NCI-H524 treated with DMSO at 0.1 percent for 48 hours (cell line): Measurements from ENCODE around the gene BSG.
"Not testable (repeated sequence)": the region's sequence is repeated elsewhere in the genome, so short reads cannot be mapped to it uniquely, and the experiment has no call there.

ENCODE experiments used
- DNase-seq: peaks from one replicate; lab custom pipeline; 2025; lab: John Stamatoyannopoulos, UW

BSG gene

DNA sequence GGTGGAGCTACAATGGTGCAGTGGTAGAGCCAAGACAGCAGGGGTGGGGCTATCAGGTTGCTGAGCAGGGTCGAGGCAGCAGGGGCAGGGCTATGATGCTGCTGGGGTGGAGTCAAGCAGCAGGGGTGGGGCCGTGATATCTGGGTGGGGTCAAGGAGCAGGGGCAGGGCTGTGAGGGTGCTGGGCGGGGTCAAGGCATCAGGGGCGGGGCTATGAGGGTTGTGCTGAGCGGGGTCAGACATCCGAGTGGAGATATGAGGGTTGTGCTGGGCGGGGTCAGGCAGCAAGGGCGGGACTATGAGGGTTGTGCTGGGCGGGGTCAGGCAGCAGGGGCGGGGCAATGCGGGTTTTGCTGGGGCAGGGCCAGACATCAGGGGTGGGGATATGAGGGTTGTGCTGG lies 32.0 kb downstream of the BSG start:
- no peak for DNase-seq

DNA sequence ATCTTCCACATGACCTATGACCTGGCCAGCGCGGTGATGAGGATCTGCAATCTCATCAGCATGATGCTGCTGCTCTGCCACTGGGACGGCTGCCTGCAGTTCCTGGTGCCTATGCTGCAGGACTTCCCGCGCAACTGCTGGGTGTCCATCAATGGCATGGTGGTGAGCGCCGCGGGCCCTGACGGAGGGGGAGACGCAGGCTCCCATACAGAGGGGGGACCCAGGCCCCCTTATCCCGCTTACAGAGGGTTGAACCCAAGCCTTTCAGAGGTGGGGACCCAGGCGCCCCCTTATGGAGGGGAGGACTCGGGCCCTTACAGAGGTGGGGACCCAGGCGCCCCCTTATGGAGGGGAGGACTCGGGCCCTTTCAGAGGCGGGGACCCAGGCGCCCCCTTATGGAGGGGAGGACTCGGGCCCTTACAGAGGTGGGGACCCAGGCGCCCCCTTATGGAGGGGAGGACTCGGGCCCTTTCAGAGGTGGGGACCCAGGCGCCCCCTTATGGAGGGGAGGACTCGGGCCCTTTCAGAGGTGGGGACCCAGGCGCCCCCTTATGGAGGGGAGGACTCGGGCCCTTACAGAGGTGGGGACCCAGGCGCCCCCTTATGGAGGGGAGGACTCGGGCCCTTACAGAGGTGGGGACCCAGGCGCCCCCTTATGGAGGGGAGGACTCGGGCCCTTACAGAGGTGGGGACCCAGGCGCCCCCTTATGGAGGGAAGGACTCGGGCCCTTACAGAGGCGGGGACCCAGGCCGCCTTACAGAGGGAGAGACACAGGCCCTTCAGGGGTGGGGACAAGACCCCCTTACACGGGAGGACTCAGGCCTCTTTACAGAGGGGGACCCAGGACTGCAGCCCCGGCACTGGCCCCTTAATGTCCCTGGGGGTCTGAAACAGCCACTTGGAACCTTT lies 32.9 kb downstream of the BSG start:
- not testable (repeated sequence) for DNase-seq

DNA sequence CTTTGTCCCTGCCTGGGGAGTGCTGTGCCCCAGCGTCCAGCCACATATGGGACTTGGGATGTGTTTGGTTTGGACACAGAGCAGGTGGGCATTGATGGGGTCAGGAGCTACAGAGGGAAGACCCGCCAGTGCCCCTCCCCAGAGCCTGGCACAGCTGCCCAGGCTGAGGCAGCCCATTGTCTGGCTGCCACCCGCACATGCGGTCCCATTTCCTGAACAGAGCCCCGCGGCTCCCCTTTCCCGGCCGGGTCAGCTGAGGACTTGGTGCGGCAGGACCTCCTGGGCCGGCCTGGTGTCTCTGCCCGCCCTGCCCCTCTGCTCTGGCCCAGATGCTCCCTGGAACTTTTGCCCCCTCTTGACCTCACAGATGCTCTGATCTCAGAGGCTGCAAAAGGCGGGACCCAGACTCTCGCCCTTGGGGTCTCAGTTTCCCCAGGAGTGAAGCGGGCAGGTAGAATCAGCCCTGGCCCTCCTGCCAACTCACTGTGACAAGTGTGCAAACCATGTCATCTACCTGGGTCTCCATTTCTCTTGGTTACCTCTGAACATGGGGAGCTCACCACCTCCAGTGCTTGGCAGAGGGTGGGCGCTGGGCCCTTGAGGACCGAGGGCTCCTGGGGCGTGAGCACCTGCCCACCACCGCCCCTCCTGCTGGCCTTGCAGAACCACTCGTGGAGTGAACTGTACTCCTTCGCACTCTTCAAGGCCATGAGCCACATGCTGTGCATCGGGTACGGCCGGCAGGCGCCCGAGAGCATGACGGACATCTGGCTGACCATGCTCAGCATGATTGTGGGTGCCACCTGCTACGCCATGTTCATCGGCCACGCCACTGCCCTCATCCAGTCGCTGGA lies 35.1 kb downstream of the BSG start:
- no peak for DNase-seq

DNA sequence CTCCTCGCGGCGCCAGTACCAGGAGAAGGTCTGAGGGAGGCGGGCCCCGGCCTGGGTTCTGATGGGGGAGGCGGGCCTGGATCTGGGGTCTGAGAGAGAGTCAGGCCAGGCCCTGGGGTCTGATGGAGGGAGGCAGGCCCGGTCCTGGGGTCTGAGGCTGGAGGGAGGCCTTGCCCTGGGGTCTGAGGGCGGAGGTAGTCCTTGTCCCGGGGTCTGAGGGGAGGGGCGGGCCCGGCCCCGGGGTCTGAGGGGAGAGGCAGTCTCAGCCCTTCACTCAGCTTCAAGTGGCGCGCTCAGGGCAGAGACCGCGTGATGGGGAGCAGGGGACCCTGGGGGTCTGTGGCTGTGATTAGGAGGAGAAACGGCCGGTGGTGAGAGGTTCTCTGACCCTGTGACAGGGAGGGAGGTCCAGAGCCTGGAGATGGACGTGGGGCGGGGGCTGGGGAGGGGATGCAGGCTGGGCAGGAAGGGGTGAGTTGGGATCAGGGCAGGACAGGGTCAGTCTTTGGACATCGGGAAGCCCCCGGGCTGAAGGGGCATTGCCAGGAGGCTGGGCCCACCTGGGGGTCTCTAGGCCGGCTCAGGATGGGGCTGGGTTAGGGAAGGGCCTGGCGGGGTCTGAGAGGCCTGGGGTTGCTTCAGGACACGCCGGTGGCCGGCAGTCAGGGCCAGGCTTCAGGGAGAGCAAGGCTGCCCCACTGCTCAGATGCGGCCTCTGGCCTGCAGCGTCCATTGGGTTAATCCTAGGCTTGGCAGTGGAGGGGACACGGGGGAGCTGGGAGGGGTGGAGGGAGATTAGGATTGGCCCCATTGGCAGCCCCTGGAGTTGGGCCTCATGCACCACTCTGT lies 36.0 kb downstream of the BSG start:
- no peak for DNase-seq

DNA sequence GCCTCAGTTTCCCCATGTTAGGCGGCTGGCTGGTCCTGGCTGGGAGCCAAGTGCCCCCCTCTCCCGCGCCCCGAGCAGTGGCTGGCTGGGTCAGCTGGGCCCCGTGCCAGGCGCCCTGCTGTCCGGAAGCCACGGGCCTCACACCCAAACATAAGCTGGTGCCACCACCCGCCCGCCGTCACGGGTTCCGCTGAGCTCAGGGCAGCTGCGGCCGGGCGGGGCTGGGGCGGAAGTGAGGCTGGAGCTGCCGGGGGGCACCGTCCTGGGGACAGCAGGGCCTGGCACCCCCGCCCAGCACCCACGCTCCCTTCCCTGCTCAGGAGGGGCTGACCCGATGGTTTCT lies 36.6 kb downstream of the BSG start:
- no peak for DNase-seq

DNA sequence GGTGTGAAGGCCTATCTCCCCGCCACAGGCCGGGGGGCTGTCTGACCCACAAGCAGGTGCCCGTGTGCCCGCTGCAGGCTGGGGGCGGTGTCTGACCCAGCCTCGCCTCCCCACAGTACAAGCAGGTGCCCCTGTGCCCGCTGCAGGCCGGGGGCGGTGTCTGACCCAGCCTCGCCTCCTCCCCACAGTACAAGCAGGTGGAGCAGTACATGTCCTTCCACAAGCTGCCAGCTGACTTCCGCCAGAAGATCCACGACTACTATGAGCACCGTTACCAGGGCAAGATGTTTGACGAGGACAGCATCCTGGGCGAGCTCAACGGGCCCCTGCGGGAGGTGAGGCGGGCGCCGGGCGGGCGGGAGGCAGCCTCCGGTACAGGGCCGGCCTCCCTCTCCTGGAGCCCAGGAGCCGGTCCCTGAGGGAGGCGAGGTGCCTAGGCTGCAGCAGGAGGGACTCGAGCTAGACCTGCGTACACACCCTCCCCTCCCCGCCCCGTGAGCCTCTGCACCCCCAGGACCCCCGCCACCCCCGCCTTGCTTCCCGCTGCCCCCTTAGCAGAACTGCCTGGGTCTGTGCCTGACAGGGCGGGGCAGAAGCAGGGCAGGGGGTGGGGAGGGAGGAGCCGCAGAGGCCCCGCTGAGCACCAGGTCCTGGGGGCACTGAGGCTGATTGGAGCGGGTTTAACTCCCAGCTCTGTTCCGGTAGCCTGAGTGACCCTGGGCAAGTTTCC lies 37.8 kb downstream of the BSG start:
- no peak for DNase-seq

DNA sequence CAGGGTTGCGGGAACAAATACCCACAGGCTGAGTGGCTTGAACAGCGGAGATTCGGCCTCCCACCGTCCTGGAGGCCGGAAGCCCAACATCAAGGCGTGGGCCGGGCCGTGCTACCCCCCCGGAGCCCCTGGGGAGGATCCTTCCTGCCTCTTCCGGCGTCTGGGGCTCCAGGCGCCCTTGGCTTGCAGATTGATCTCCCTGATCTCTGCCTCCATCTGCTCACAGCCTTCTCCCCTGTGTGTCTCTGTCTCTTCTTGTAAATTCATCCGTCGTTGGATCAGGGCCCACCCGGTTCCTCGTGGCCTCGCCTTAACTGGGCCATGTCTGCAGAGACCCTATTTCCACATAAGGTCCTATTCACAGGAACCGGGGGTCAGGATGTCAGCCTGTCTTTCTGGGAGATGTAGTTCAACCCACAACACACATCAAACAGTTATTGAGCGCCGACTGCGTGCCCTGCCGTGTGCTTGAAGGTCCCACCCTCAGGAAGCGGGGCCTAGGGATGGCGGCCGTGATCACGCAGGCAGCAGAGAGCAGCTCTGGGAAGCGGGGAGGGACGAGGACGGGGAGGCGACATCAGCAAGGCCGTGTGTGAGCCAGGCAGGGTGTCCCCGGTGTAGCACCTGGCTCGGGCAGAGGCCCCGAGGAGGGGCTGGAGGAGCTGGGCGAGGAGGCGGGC lies 38.5 kb downstream of the BSG start:
- no peak for DNase-seq

DNA sequence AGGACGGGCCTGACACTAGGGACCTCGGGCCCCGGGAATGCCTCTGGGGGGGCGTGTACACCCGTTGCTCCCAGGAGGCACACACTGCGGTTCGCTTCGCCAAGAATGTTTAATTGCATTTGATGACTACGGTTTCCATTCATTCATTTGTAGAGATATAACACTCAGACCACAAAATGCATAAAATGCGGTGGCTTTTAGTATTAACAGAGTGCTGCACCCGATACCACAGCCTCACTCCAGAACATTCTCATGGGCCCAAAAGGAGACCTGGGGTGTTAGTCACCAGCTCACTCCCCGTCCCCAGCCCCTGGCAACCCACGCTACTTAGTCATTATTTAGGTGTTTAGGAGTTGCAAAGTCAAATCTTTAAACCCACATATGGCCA lies 39.1 kb downstream of the BSG start:
- no peak for DNase-seq

DNA sequence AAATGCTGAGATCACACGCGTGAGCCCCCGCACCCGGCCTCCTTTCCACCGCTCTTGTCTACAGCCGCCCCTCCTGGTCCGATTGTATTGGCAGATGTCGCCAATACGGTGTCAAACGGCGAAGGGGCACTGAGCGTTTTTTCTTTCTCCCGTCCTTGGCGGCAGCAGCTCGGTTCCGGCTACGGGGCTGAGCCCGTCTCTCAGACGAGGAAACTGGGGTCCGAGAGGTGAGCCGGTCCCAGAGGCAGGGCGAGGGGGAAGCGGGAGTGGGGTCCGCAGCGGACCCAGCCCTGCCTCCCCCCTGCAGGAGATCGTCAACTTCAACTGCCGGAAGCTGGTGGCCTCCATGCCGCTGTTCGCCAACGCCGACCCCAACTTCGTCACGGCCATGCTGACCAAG lies 40.5 kb downstream of the BSG start:
- no peak for DNase-seq

DNA sequence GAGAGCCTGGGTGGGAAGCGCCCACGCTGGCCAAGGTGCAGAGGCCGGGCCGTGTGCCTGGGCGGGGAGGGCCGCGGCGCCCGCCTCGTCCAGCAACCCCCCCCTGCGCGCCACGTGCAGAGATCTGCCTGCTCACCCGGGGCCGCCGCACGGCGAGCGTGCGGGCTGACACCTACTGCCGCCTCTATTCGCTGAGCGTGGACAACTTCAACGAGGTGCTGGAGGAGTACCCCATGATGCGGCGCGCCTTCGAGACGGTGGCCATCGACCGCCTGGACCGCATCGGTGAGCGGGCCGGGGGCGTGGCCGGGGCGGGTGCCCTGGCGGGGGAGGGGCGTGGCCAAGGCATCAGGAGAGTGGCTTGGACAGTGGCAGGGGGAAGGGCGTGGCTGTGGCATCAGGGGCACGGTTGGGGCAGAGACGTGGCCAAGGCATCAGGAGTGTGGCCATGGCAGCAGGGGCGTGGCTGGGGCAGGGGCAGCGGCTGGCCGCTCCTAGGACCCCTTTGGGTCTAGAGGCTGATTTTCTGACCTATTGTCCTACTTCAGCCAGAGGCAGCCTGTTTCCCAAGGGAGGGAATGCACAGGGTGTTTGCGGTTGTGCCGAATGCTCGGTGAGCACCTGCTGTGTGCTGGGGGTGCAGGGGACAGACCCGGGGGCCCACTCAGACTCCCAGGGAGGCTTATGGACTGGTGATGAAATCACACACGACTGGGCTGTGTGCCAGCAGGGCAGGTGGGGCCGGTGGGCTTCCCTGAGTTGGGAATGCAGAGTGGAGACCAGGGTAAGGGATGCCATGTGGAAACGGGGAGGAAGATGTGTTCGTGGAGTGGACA lies 41.6 kb downstream of the BSG start:
- no peak for DNase-seq

DNA sequence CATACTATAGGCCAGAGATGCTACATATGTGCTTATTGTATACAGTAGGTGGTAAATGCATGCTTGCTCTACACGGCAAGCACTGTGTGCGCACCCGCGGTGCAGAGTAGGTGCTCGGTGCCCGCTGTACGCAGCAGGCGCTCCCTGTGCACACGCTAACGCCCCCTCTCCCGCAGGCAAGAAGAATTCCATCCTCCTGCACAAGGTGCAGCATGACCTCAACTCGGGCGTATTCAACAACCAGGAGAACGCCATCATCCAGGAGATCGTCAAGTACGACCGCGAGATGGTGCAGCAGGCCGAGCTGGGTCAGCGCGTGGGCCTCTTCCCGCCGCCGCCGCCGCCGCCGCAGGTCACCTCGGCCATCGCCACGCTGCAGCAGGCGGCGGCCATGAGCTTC lies 43.2 kb downstream of the BSG start:
- no peak for DNase-seq

DNA sequence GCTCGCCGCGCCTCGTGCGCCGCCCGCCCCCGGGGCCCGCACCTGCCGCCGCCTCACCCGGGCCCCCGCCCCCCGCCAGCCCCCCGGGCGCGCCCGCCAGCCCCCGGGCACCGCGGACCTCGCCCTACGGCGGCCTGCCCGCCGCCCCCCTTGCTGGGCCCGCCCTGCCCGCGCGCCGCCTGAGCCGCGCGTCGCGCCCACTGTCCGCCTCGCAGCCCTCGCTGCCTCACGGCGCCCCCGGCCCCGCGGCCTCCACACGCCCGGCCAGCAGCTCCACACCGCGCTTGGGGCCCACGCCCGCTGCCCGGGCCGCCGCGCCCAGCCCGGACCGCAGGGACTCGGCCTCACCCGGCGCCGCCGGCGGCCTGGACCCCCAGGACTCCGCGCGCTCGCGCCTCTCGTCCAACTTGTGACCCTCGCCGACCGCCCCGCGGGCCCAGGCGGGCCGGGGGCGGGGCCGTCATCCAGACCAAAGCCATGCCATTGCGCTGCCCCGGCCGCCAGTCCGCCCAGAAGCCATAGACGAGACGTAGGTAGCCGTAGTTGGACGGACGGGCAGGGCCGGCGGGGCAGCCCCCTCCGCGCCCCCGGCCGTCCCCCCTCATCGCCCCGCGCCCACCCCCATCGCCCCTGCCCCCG lies 43.8 kb downstream of the BSG start:
- no peak for DNase-seq

DNA sequence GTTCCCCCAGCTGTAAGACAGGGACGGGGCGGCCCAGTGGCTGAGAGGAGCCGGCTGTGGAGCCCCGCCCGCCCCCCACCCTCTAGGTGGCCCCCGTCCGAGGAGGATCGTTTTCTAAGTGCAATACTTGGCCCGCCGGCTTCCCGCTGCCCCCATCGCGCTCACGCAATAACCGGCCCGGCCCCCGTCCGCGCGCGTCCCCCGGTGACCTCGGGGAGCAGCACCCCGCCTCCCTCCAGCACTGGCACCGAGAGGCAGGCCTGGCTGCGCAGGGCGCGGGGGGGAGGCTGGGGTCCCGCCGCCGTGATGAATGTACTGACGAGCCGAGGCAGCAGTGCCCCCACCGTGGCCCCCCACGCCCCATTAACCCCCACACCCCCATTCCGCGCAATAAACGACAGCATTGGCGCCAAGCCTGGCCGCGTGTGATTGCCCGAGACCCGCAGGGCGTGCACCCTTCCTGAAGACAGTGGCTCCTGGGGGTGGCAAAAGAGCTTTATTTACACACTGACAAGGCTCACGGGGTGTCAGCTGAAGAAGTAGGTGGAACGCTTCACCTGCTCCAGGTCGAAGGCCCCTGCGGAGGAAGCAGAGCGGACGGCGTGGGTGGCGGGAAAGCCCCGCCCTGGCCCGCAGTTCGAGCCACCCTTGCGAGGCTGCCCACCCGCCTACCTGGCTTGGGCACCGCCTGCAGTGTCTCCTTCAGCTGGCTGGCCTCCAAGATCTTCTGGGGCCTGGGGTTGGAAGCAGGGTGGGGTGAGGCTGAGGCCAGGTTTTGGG lies 44.5 kb downstream of the BSG start:
- DNase-seq: no peak

DNA sequence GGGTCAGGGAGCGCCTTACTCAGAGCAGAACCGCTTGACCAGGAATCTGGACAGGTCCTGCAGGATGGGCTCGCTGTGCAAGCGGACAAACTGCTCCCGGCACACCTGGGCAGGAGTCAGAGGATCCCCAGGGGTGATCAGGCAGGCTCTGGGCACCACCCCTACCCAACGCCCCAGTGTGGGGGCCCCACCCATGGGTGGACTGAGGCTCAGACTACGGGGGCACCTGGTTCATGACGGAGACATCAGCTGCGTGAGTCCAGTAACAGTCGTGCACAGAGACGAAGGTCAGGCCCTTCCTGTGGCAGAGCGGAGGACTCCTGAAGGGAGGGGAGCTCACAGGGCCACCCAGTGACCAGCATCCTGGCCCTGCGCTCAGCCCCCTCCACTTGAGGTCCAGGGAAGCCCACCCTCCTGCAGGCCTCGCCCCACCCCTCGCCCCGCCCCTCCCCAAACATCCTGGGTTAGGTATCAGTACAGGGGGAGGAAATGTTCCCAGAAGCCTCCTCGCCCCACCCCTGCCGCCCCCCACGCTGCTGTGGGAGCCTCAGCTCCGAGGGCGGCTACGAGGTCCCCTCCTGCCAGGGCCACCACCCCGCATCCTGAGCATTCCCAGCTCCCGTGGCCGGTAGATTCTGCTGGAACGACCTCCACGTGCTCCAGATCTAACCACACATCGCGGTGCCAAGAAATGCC lies 45.3 kb downstream of the BSG start:
- no peak for DNase-seq

DNA sequence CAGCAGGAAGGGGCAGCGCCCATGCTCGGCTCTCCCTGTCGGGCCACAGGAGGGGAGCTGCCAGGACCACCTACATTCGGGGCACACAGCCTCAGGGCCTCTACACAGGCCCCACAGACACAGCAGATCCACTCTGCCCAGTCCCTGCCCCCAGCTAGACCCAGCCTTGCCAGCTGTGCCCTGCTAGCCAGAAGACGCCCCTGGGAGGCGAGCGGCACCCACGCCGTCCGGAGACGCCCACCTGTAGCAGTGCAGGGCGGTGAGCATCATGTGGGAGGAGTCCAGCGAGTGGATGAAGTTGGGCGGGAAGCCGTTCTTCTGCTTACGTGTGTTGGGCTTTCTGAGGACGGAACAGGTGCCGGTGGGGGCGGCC lies 45.8 kb downstream of the BSG start:
- DNase-seq: no peak

DNA sequence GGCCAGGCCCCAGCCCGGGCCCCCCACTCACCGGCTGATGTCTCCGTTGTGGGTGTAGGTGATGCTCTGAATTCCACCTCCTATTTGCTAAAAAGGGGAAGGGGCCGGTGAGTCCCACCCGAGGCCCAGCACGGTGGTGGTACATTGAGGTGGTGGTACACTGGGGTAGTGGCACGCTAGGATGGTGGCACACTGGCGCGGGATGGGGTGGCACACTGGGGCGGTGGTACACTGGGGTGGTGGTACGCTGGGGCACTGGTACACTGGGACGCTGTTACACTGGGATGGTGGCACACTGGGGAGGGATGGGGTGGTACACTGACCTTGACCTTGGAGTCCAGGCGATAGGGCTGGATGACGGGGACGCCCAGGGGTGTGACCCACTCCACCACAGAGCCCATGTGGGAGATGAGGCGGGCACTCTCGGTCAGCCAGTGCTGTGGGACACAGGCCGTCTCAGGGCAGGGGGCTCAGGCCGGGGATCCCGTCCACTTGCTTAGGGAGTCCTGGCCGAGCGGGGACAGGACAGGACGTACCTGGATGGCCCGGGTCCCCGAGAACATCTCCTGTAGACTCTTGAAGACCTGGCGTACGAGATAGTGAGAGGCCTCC lies 46.4 kb downstream of the BSG start:
- DNase-seq: no peak

DNA sequence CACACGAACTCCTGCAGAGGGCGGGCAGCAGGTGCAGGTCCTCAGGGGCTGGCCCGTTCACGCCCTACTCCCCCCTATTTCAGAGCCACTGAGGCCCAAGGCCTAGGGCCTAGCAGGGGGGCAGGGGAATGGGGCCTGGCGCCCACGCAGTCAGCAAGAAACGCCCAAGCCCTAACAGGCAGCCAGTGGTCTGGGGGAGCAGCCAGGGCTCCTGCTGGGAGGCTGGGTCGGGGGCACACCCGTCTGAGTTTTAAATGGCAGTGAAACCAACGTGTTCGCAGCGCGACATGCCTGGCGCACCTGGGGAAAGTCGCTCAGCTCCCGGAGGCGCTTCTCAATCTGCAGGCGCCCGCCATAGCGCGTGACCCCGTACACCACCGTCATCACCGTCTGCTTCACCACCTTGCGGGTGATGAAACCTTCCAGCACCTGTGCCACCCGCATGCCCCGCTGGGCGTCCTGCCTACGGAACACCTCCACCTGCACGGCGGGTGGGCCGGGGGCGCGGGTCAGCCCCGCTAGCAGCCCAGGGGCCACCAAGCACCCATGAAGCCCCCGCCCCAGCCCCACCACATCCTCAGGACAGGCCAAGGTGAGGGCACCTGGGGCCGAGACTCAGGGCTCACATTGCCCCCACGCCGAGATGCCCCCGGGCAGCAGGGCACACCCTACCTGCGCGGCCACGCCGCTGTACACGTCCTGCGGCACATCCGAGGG lies 47.0 kb downstream of the BSG start:
- no peak for DNase-seq
